ENCODE results near the gene TMEM171.

The TMEM171 gene

GRCh38 chr5:73120222-73121118, at the start of gene TMEM171:
Gene TMEM171 (plus strand): TSS chr5:73120575. CDS start chr5:73123374, 2,799 bp downstream.
- no peak for DNase-seq (ENCODE audit: low read depth)

- no peak for DNase-seq (ENCODE audit: low read depth)
These were observed 39.3 kb upstream of the TMEM171 start for GRCh38 chr5:73081093-73081492.

- DNase-seq (ENCODE audit: low read depth), result no peak
These were observed 32.3 kb upstream of the TMEM171 start for GRCh38 chr5:73088026-73088425.

GRCh38 chr5:73093943-73094342, 26.4 kb upstream of the TMEM171 start:
- DNase-seq (ENCODE audit: low read depth), result peak; percentile 6

- DNase-seq (ENCODE audit: low read depth), result no peak
These were observed 26.0 kb upstream of the TMEM171 start for GRCh38 chr5:73094415-73094814.

GRCh38 chr5:73095564-73096238, 24.7 kb upstream of the TMEM171 start:
- no peak for DNase-seq (ENCODE audit: low read depth)

GRCh38 chr5:73096239-73096575, 24.2 kb upstream of the TMEM171 start:
- no peak for DNase-seq (ENCODE audit: low read depth)

GRCh38 chr5:73097740-73098139, 22.6 kb upstream of the TMEM171 start:
- DNase-seq (ENCODE audit: low read depth), result no peak

- DNase-seq (ENCODE audit: low read depth), result no peak
These were observed 20.3 kb upstream of the TMEM171 start for GRCh38 chr5:73100109-73100508.

GRCh38 chr5:73103870-73104299, 16.5 kb upstream of the TMEM171 start:
- DNase-seq (ENCODE audit: low read depth), result no peak

- no peak for DNase-seq (ENCODE audit: low read depth)
These were observed 16.0 kb upstream of the TMEM171 start for GRCh38 chr5:73104326-73104725.

GRCh38 chr5:73106335-73106734, 14.0 kb upstream of the TMEM171 start:
- DNase-seq (ENCODE audit: low read depth), result no peak

GRCh38 chr5:73110190-73110589, 10.2 kb upstream of the TMEM171 start:
- DNase-seq (ENCODE audit: low read depth), result no peak

GRCh38 chr5:73111536-73111935, 8.8 kb upstream of the TMEM171 start:
- DNase-seq (ENCODE audit: low read depth), result no peak

GRCh38 chr5:73112359-73112758, 8.0 kb upstream of the TMEM171 start:
- no peak for DNase-seq (ENCODE audit: low read depth)

GRCh38 chr5:73114044-73114688, 6.2 kb upstream of the TMEM171 start:
- DNase-seq (ENCODE audit: low read depth), result no peak

GRCh38 chr5:73115399-73116051, 4.8 kb upstream of the TMEM171 start:
- peak; percentile 24 for DNase-seq (ENCODE audit: low read depth)

- DNase-seq (ENCODE audit: low read depth), result no peak
These were observed 3.9 kb upstream of the TMEM171 start for GRCh38 chr5:73116506-73116905.

GRCh38 chr5:73117088-73117740, 3.2 kb upstream of the TMEM171 start:
- DNase-seq (ENCODE audit: low read depth), result no peak

- DNase-seq (ENCODE audit: low read depth), result no peak
These were observed 1.9 kb upstream of the TMEM171 start for GRCh38 chr5:73118391-73118973.

- DNase-seq (ENCODE audit: low read depth), result no peak
These were observed 771 bp upstream of the TMEM171 start for GRCh38 chr5:73119451-73120157.
